Activated gamma-delta T cell (primary cell): ENCODE data around the gene AGRN.

ENCODE experiments used
- DNase-seq: peaks from one replicate; lab custom pipeline; 2025; lab: John Stamatoyannopoulos, UW

The AGRN gene

GRCh38 chr1:1038694-1039093, 18.8 kb downstream of the AGRN start:
- DNase-seq, result no peak

- no peak for DNase-seq
These were observed 19.4 kb downstream of the AGRN start for GRCh38 chr1:1039145-1039910.

GRCh38 chr1:1040004-1040991, 20.4 kb downstream of the AGRN start:
- peak; percentile 78 for DNase-seq

GRCh38 chr1:1041092-1041523, 21.2 kb downstream of the AGRN start:
- no peak for DNase-seq

GRCh38 chr1:1041873-1042272, 22.0 kb downstream of the AGRN start:
- DNase-seq, result no peak

GRCh38 chr1:1042835-1043234, 22.9 kb downstream of the AGRN start:
- DNase-seq, result no peak

GRCh38 chr1:1043411-1043810, 23.5 kb downstream of the AGRN start:
- no peak for DNase-seq

- no peak for DNase-seq
These were observed 24.0 kb downstream of the AGRN start for GRCh38 chr1:1043921-1044320.

GRCh38 chr1:1044455-1045078, 24.6 kb downstream of the AGRN start:
- no peak for DNase-seq

GRCh38 chr1:1045129-1045528, 25.2 kb downstream of the AGRN start:
- DNase-seq, result no peak

- no peak for DNase-seq
These were observed 26.3 kb downstream of the AGRN start for GRCh38 chr1:1046243-1046642.

GRCh38 chr1:1046767-1047166, 26.8 kb downstream of the AGRN start:
- no peak for DNase-seq

- DNase-seq, result no peak
These were observed 27.5 kb downstream of the AGRN start for GRCh38 chr1:1047407-1047806.

GRCh38 chr1:1047963-1048362, 28.0 kb downstream of the AGRN start:
- no peak for DNase-seq

GRCh38 chr1:1048765-1049164, 28.8 kb downstream of the AGRN start:
- DNase-seq, result no peak

GRCh38 chr1:1049318-1050165, 29.6 kb downstream of the AGRN start:
- DNase-seq, result no peak

GRCh38 chr1:1050577-1051052, 30.7 kb downstream of the AGRN start:
- DNase-seq, result no peak

GRCh38 chr1:1051127-1051810, 31.3 kb downstream of the AGRN start:
- DNase-seq, result no peak

- DNase-seq, result no peak
These were observed 32.3 kb downstream of the AGRN start for GRCh38 chr1:1052003-1052840.

- DNase-seq, result no peak
These were observed 33.1 kb downstream of the AGRN start for GRCh38 chr1:1053022-1053421.
